IMR-90 (cell line): ENCODE results near the gene DMRT2. TPM values are rescaled to one million over a fixed set of nuclear protein-coding genes. Genes with fewer than 3 reads are reported as not detected.

Experiments
- ATAC-seq: fragments of 200-7000 bp; cut with Tn5 transposase; 2 replicates; pipeline ENCODE4 v1.9.1; 2020; ENCODE audit warnings: low read depth, mild to moderate bottlenecking, moderate library complexity
- BruUV-seq: library from RNA; stranded (reverse); fragments of 400-500 nt; replicated peaks from 2 replicates; lab custom pipeline; 2021; lab: Mats Ljungman, UMichigan
- CTCF ChIA-PET: fragments of 300-600 bp; formaldehyde crosslinking; extraction: SDS; loops from one replicate; lab custom pipeline; 2021; ENCODE audit warnings: antibody characterized with exemption; lab: Yijun Ruan, JAX
- POLR2A ChIA-PET: fragments of 300-600 bp; sonication (Branson Sonifier 250); formaldehyde crosslinking; loops from one replicate; lab custom pipeline; 2022; ENCODE audit warnings: antibody characterized with exemption; ENCODE audit not compliant: unreplicated experiment; lab: Charles Lee
- DNase-seq: peaks from one replicate; pipeline ENCODE4 v3.0.0; 2013
- H2AFZ ChIP-seq: replicated peaks from 2 replicates; pipeline ENCODE3; 2013; ENCODE audit warnings: low read length, mild to moderate bottlenecking; ENCODE audit not compliant: poor library complexity
- H2AK5ac ChIP-seq: 2 replicates; pipeline ENCODE4 v1.6.1; 2013; ENCODE audit warnings: low read depth, low read length, inconsistent platforms
- H2AK9ac ChIP-seq: replicated peaks from 2 replicates; pipeline ENCODE3; 2013; ENCODE audit warnings: mild to moderate bottlenecking, low read depth, low read length, moderate library complexity; ENCODE audit not compliant: poor library complexity
- H2BK120ac ChIP-seq: 2 replicates; pipeline ENCODE4 v1.6.1; 2013; ENCODE audit warnings: low read depth, low read length, inconsistent platforms
- H2BK15ac ChIP-seq: 3 replicates; pipeline ENCODE4 v1.6.1; 2013; ENCODE audit warnings: low read depth, low read length, inconsistent platforms
- H2BK20ac ChIP-seq: 2 replicates; pipeline ENCODE4 v1.6.1; 2013; ENCODE audit warnings: low read depth, mild to moderate bottlenecking, inconsistent platforms, low read length, moderate library complexity
- H2BK5ac ChIP-seq: 2 replicates; pipeline ENCODE4 v1.6.1; 2013; ENCODE audit warnings: mild to moderate bottlenecking, low read depth, low read length, inconsistent platforms; ENCODE audit not compliant: poor library complexity, severe bottlenecking
- H3K14ac ChIP-seq: replicated peaks from 2 replicates; pipeline ENCODE4 v1.6.1; 2013; ENCODE audit warnings: low read depth, low read length, inconsistent platforms
- H3K18ac ChIP-seq: 2 replicates; pipeline ENCODE4 v1.6.1; 2013; ENCODE audit warnings: low read depth, low read length, control low read depth
- H3K23ac ChIP-seq: 2 replicates; pipeline ENCODE4 v1.6.1; 2013; ENCODE audit warnings: low read depth, low read length, inconsistent platforms
- H3K27ac ChIP-seq: 2 replicates; pipeline ENCODE4 v1.5.1; 2013; ENCODE audit warnings: mild to moderate bottlenecking, control low read depth, low read length; ENCODE audit not compliant: insufficient read depth
- H3K27me3 ChIP-seq: 2 replicates; pipeline ENCODE4 v1.6.1; 2013; ENCODE audit warnings: low read length; ENCODE audit not compliant: control insufficient read depth, insufficient read depth
- H3K36me3 ChIP-seq: 2 replicates; pipeline ENCODE4 v1.6.1; 2013; ENCODE audit warnings: low read length, mixed read lengths; ENCODE audit not compliant: control insufficient read depth, insufficient read depth
- H3K4ac ChIP-seq: 2 replicates; pipeline ENCODE4 v1.6.1; 2013; ENCODE audit warnings: low read depth, low read length, inconsistent platforms
- H3K4me1 ChIP-seq: 2 replicates; pipeline ENCODE4 v1.6.1; 2013; ENCODE audit warnings: low read length, mixed read lengths; ENCODE audit not compliant: control insufficient read depth, insufficient read depth
- H3K4me2 ChIP-seq: 2 replicates; pipeline ENCODE4 v1.6.1; 2013; ENCODE audit warnings: low read depth, mild to moderate bottlenecking, control low read depth, low read length, moderate library complexity
- H3K4me3 ChIP-seq: 2 replicates; pipeline ENCODE4 v1.5.1; 2013; ENCODE audit warnings: low read depth, mild to moderate bottlenecking, control low read depth, low read length, moderate library complexity; ENCODE audit not compliant: insufficient read depth
- H3K56ac ChIP-seq: 2 replicates; pipeline ENCODE4 v1.6.1; 2013; ENCODE audit warnings: low read length, inconsistent platforms; ENCODE audit not compliant: insufficient read depth; ENCODE audit errors: extremely low read depth
- H3K79me1 ChIP-seq, 2 experiments: 2 replicates each; pipeline ENCODE4 v1.6.1; 2013; ENCODE audit warnings: low read length in 2 of 2, inconsistent platforms in 1 of 2, low read depth in 1 of 2
- H3K9ac ChIP-seq: 2 replicates; pipeline ENCODE4 v1.6.1; 2013; ENCODE audit warnings: low read depth, low read length, control low read depth
- H3K9me1 ChIP-seq: 2 replicates; pipeline ENCODE4 v1.6.1; 2013; ENCODE audit warnings: low read length, inconsistent platforms; ENCODE audit not compliant: insufficient read depth
- H3K9me3 ChIP-seq: 2 replicates; pipeline ENCODE4 v1.6.1; 2013; ENCODE audit warnings: low read length; ENCODE audit not compliant: control insufficient read depth, insufficient read depth
- H4K20me1 ChIP-seq: 2 replicates; pipeline ENCODE4 v1.6.1; 2013; ENCODE audit warnings: low read length, inconsistent platforms; ENCODE audit not compliant: insufficient read depth
- H4K5ac ChIP-seq: 2 replicates; pipeline ENCODE4 v1.6.1; 2013; ENCODE audit warnings: mild to moderate bottlenecking, low read depth, low read length, control low read depth
- H4K8ac ChIP-seq, 2 experiments: 2 replicates each; pipeline ENCODE4 v1.6.1; 2013; ENCODE audit warnings: low read depth in 2 of 2, low read length in 2 of 2, control low read depth in 1 of 2, inconsistent platforms in 1 of 2
- H4K91ac ChIP-seq: 2 replicates; pipeline ENCODE4 v1.6.1; 2013; ENCODE audit warnings: low read depth, low read length, inconsistent platforms; ENCODE audit not compliant: insufficient read depth
- CEBPB ChIP-seq: IDR thresholded peaks from 2 replicates; pipeline ENCODE4 v1.6.1; 2012; ENCODE audit warnings: low read depth, low read length, improper control_type of control experiment
- CHD1 ChIP-seq: IDR thresholded peaks from 2 replicates; pipeline ENCODE4 v1.6.1; 2012; ENCODE audit warnings: low read depth, low read length, improper control_type of control experiment
- CTCF ChIP-seq: conservative IDR thresholded peaks from 2 replicates; pipeline ENCODE4 v1.5.1; 2012; ENCODE audit warnings: mild to moderate bottlenecking, low read depth, low read length, improper control_type of control experiment
- NFE2L2 ChIP-seq: fragments of 150-350 bp; IDR thresholded peaks from 2 replicates; pipeline ENCODE4 v1.6.1; 2016; ENCODE audit warnings: low read depth, mild to moderate bottlenecking, low read length
- WGBS, 2 experiments: methylation state at CpG; one replicate each; pipeline versions ENCODE4 v1.1.5 to v1.1.7; 2013; ENCODE audit warnings: missing lambda C conversion rate in 2 of 2; ENCODE audit not compliant: insufficient read length in 1 of 2; ENCODE audit errors: extremely low coverage in 2 of 2; 5-methylcytosine and 5-hydroxymethylcytosine counted together
- dilution Hi-C: fragments of 300-500 bp; cut with HindIII; formaldehyde crosslinking; loops from one replicate; pipeline ENCODE4 v1.14.3; 2018; ENCODE audit warnings: low sequenced_read_pairs; ENCODE audit not compliant: unreplicated experiment
- in situ Hi-C: fragments of 300-500 bp; cut with MboI; formaldehyde crosslinking; loops from 3 replicates; pipeline ENCODE4 v1.14.3; 2019; ENCODE audit warnings: low sequenced_read_pairs, inconsistent platforms, mixed read lengths
- intact Hi-C: fragments of 100-400 bp; cut with micrococcal nuclease; formaldehyde crosslinking; loops from 2 replicates; pipeline ENCODE4 v1.10.0; 2022
- polyA plus RNA-seq, 3 experiments: library from polyadenylated mRNA; depleted of rRNA; stranded (reverse); fragments of >200 nt; gene quantifications; 2 replicates each; pipeline ENCODE4 v1.2.3, GENCODE V29; 2012; ENCODE audit warnings: low replicate concordance in 1 of 3
- total RNA-seq: library from RNA; depleted of rRNA; stranded (reverse); fragments of >200 nt; gene quantifications from 2 replicates; pipeline ENCODE4 v1.2.3, GENCODE V29; 2012

Gene DMRT2
- total and polyA plus RNA-seq, 2 of the 4 experiments (the other 2 are of a cell fraction) = not detected

- Histone ChIP-seq H3K4me3 (no peak overlapping the region), H2BK15ac (no peak overlapping the region), H4K20me1 (no peaks in the 10 kb centered on the region), H3K56ac (no peak overlapping the region), H4K8ac (no peak overlapping the region), H4K5ac (no peak overlapping the region), H3K27me3 (no peaks in the 10 kb centered on the region), H2AK9ac (no peak overlapping the region), H3K9ac (no peak overlapping the region), H3K18ac (no peak overlapping the region), H2AK5ac (no peak overlapping the region), H3K27ac (no peak overlapping the region), H2BK5ac (no peak overlapping the region), H3K23ac (no peak overlapping the region), H2BK20ac (no peak overlapping the region), H2BK120ac (no peak overlapping the region), H4K91ac (no peak overlapping the region), H3K36me3 (no peaks in the 10 kb centered on the region), H3K9me1 (no peaks in the 10 kb centered on the region), H3K14ac (no peak overlapping the region), H3K79me1 (no peaks in the 10 kb centered on the region), H3K4ac (no peak overlapping the region), H3K9me3 (no peaks in the 10 kb centered on the region; the same call in 1 of the 2 replicates), H3K4me2 (no peak overlapping the region), H2AFZ (no peak overlapping the region), H3K4me1 (no peaks in the 10 kb centered on the region)
- ChIA-PET CTCF (no interaction called here), POLR2A (no interaction called here)
- DNase-seq (no peak), ATAC-seq (no peak)
- in situ Hi-C loops = no loop called here
- intact Hi-C loops = no loop called here
- 95% methylated on average over 4 of the region's 7 CpGs; no CpG with 5 or more reads in 1 of the 2 experiments for WGBS, 2 experiments
- TF ChIP-seq CTCF (no peak), CHD1 (no peak), CEBPB (peak; percentile 44; the same call in 1 of the 2 replicates), NFE2L2 (no peak)
- BruUV-seq = no TSS peak
- dilution Hi-C loops = no loop called here
Observed at GRCh38 chr9:1087120-1087881, 37.1 kb downstream of the DMRT2 start.
